ENCODE measurements around the gene EXOSC7. TPM values are rescaled to one million over a fixed set of nuclear protein-coding genes. Genes with fewer than 3 reads are reported as not detected.

Gene EXOSC7
- total and polyA plus RNA-seq, 7 donors: 16.2 to 44.3 (median 30.3) TPM

GRCh38 chr3:44930911-44931310, 45.1 kb upstream of the EXOSC7 start:
- 93 to 97% methylated on average over 2 of the region's 2 CpGs for WGBS, 2 donors
- Histone ChIP-seq H3K4me1 (no peaks in the 10 kb centered on the region), H3K4me3 (no peak overlapping the region), H3K9me3 (no peaks in the 10 kb centered on the region), H3K27me3 (no peaks in the 10 kb centered on the region), H3K36me3 (peaks cover 0 to 74% (median 40%) of the 10 kb centered on the region in 4 donors), H3K27ac (no peak overlapping the region)
- intact Hi-C loops (cut with DNase I): no loop called here
- TF ChIP-seq CTCF (IDR thresholded peaks at IDR 0.05): no peak
- TF ChIP-seq POLR2A (IDR thresholded peaks at IDR 0.05): no peak
- no peak for TF ChIP-seq POLR2AphosphoS5 (IDR thresholded peaks at IDR 0.05)
- TF ChIP-seq EP300 (IDR thresholded peaks at IDR 0.05): no peak
- DNase-seq: no peak

- intact Hi-C loops (cut with DNase I): no loop called here
- no peak for DNase-seq
- Histone ChIP-seq H3K27me3 (no peaks in the 10 kb centered on the region), H3K27ac (no peak overlapping the region), H3K36me3 (peaks cover 0 to 71% (median 39%) of the 10 kb centered on the region in 4 donors), H3K4me3 (no peak overlapping the region), H3K9me3 (no peaks in the 10 kb centered on the region), H3K4me1 (no peaks in the 10 kb centered on the region)
- TF ChIP-seq EP300 (IDR thresholded peaks at IDR 0.05) (no peak), POLR2A (IDR thresholded peaks at IDR 0.05) (no peak), CTCF (IDR thresholded peaks at IDR 0.05) (no peak), POLR2AphosphoS5 (IDR thresholded peaks at IDR 0.05) (no peak)
- 89 to 94% methylated on average over 2 of the region's 2 CpGs for WGBS, 2 donors
Observed at GRCh38 chr3:44931791-44932190, 44.3 kb upstream of the EXOSC7 start.

- TF ChIP-seq POLR2AphosphoS5 (IDR thresholded peaks at IDR 0.05) (no peak), CTCF (IDR thresholded peaks at IDR 0.05) (no peak), EP300 (IDR thresholded peaks at IDR 0.05) (no peak), POLR2A (IDR thresholded peaks at IDR 0.05) (no peak)
- Histone ChIP-seq H3K4me3 (no peak overlapping the region), H3K27me3 (no peaks in the 10 kb centered on the region), H3K27ac (no peak overlapping the region), H3K36me3 (peaks cover 0 to 71% (median 41%) of the 10 kb centered on the region in 4 donors), H3K9me3 (no peaks in the 10 kb centered on the region), H3K4me1 (no peaks in the 10 kb centered on the region)
- DNase-seq: no peak
- WGBS, 2 donors: 54 to 66% methylated on average over 2 of the region's 2 CpGs
- intact Hi-C loops (cut with DNase I): no loop called here
Observed at GRCh38 chr3:44932271-44932670, 43.8 kb upstream of the EXOSC7 start.

- TF ChIP-seq CTCF (IDR thresholded peaks at IDR 0.05) (no peak), POLR2AphosphoS5 (IDR thresholded peaks at IDR 0.05) (no peak), POLR2A (IDR thresholded peaks at IDR 0.05) (no peak), EP300 (IDR thresholded peaks at IDR 0.05) (no peak)
- no peak overlapping the region for H3K4me3 ChIP-seq
- 92 to 94% methylated on average over 14 of the region's 14 CpGs for WGBS, 2 donors
- H3K9me3 ChIP-seq: no peaks in the 10 kb centered on the region
- no peak overlapping the region for H3K27ac ChIP-seq
- intact Hi-C loops (cut with DNase I): no loop called here
- DNase-seq: no peak
- no peaks in the 10 kb centered on the region for H3K27me3 ChIP-seq
- no peaks in the 10 kb centered on the region for H3K4me1 ChIP-seq
- H3K36me3 ChIP-seq: peaks cover 0 to 68% (median 41%) of the 10 kb centered on the region in 4 donors
Observed at GRCh38 chr3:44932986-44933944, 42.8 kb upstream of the EXOSC7 start.
